Activated T-cell treated with anti-CD3 and anti-CD28 coated beads, Interleukin-2, amount 50 U/mL, for 72 hours (primary cell): Measurements from ENCODE around the gene QKI. TPM values are rescaled to one million over a fixed set of nuclear protein-coding genes. Genes with fewer than 3 reads are reported as not detected.

Source experiments
- ATAC-seq, 2 donors: fragments of 150-1000 bp; cut with Tn5 transposase; replicated peaks in 1 of 2; 2 replicates each; pipeline ENCODE4 v1.10.0; 2021; ENCODE audit warnings: moderate library complexity in 2 of 2, mild to moderate bottlenecking in 1 of 2
- DNase-seq, 2 donors: peaks; one replicate each; pipeline ENCODE4 v3.0.0; 2021 to 2022; ENCODE audit warnings: mixed read lengths in 1 of 2
- H3K27ac Mint-ChIP-seq: one replicate; pipeline ENCODE4 v1.8.0; 2022; ENCODE audit warnings: mild to moderate bottlenecking, moderate library complexity, mixed read lengths
- H3K27me3 Mint-ChIP-seq: one replicate; pipeline ENCODE4 v1.8.0; 2022; ENCODE audit warnings: low read depth, mixed read lengths
- H3K36me3 Mint-ChIP-seq, 2 donors: one replicate each; pipeline ENCODE4 v1.8.0; 2022; ENCODE audit warnings: mixed read lengths in 2 of 2, mild to moderate bottlenecking in 1 of 2; ENCODE audit not compliant: insufficient read depth in 2 of 2
- H3K4me1 Mint-ChIP-seq: one replicate; pipeline ENCODE4 v1.8.0; 2022; ENCODE audit warnings: low read depth, mixed read lengths
- H3K4me3 Mint-ChIP-seq, 2 donors: one replicate each; pipeline ENCODE4 v1.8.0; 2022; ENCODE audit warnings: mild to moderate bottlenecking in 2 of 2, mixed read lengths in 2 of 2, moderate library complexity in 2 of 2
- H3K9me3 Mint-ChIP-seq, 2 donors: one replicate each; pipeline ENCODE4 v1.8.0; 2022; ENCODE audit warnings: mixed read lengths in 2 of 2
- total RNA-seq, 2 donors: library from RNA; stranded (reverse); gene quantifications; one replicate each; pipeline ENCODE4 v1.2.3, GENCODE V29; 2022

QKI gene
- total RNA-seq, 2 donors from 2014 or later, result 62.0 to 64.2 TPM

DNA sequence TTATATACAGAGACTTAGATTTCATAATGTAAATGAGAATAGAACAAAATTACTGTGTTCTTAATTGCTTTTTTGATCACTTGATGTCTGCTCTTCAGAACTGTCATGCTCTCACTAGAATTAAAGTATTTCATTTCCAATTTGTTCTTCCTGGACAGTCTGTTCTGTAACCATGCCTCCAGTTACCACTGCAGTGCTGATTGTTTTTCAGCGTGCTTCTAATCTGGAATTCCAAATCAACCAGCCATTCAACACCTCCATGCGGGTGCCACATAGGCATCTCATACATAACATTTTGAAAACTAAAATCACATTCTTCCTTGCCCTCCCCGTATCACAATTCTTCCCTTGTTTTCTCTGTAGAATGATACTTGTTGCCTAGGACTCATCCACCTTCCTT, 132.8 kb downstream of the QKI start:
- no peak overlapping the region for H3K27ac Mint-ChIP-seq
- no peaks in the 10 kb centered on the region for H3K9me3 Mint-ChIP-seq
- H3K27me3 Mint-ChIP-seq, result no peaks in the 10 kb centered on the region
- no peak for DNase-seq
- ATAC-seq, result no peak
- H3K4me3 Mint-ChIP-seq, result no peak overlapping the region
- peaks cover 9% of the 10 kb centered on the region for H3K4me1 Mint-ChIP-seq
- H3K36me3 Mint-ChIP-seq, result peaks cover 0 to 2% of the 10 kb centered on the region in 2 donors

DNA sequence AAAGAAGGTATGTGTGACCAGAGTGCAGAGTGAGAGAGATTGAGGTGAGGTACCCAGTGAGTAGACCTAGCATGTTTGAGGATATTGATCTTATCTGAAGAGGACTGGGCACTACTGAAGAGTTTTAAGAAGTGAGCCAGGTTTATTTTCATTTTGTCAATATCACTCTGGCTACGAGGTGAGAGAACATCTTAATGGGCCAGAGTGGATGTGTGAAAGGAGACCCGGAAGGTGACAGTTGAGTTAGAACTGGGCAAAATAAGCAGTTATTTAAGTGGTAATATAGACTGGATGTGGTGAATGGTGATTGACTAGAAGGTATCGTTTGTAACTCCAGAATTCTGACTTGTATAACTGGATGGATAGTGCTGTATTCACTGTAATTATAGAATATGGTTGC, 134.1 kb downstream of the QKI start:
- Mint-ChIP-seq H3K27ac (no peak overlapping the region), H3K4me1 (peaks cover 9% of the 10 kb centered on the region), H3K9me3 (no peaks in the 10 kb centered on the region), H3K36me3 (peaks cover 0 to 2% of the 10 kb centered on the region in 2 donors), H3K27me3 (no peaks in the 10 kb centered on the region), H3K4me3 (no peak overlapping the region)
- no peak for ATAC-seq
- no peak for DNase-seq

DNA sequence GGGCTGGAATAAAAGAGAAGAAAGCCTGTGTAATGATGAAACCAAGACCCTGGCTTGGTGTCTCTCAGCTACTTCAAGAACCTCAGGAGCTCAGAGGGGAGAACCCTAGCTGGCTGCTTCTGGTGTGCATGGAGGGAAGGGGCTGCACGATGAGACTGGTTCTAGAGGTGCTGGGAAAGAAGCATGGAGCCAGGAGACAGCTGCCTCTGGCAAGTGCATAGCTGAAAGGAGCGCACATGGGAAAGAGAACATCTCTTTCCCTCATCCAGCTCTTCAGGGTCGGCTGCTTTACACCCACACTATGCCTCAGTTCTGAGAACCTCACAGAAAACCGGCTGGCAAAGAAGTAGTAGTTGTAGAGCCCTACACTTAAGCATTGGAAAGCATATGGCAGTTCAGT, 139.5 kb downstream of the QKI start:
- ATAC-seq (no peak), DNase-seq (no peak)
- H3K4me1 Mint-ChIP-seq, result peaks cover 9% of the 10 kb centered on the region
- peaks cover 0 to 2% of the 10 kb centered on the region in 2 donors for H3K36me3 Mint-ChIP-seq
- no peak overlapping the region for H3K4me3 Mint-ChIP-seq
- H3K9me3 Mint-ChIP-seq, result no peaks in the 10 kb centered on the region
- no peaks in the 10 kb centered on the region for H3K27me3 Mint-ChIP-seq
- no peak overlapping the region for H3K27ac Mint-ChIP-seq

DNA sequence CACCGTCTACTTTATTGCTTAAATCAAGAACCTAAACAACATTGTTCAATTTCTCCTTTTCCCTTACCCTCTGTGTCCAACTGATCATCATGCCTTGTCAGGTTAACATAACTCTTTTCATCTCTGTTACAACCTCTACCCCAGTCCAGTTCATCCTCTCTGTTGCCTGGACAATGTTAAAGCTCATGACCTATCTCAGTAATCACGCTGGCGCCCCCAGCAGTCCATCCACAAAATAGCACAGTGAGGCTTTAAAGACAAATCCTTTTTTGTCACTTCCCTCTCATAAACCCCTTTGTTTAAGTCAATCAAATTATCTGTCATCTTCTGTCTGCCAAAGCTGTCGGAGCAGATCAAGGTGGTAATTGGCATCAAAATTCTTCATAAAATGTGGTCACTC, 140.1 kb downstream of the QKI start:
- ATAC-seq (peak; percentile 48 to 57), DNase-seq (peak; percentile 54 to 66)
- no peaks in the 10 kb centered on the region for H3K9me3 Mint-ChIP-seq
- H3K27me3 Mint-ChIP-seq, result no peaks in the 10 kb centered on the region
- H3K4me1 Mint-ChIP-seq, result peaks cover 9% of the 10 kb centered on the region
- H3K36me3 Mint-ChIP-seq, result peaks cover 0 to 2% of the 10 kb centered on the region in 2 donors
- no peak overlapping the region for H3K27ac Mint-ChIP-seq
- no peak overlapping the region for H3K4me3 Mint-ChIP-seq

DNA sequence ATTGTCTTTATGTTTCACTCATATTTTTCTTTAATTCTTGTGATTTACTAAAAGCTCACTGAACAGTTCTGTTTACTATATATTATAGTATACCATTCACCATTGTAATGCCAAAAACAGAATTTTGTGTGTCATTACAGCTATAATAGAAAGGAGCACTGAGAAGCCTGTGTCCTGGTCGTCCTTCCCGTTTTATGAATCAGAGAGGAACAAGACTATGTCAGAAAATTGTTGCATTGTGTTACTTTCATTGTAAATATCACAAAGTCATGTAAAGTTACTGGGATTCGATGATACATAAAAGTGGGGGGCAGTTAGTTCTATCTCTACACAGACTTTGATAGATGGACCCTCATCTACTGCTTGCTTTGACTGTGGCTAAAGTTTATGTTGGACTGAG, 145.1 kb downstream of the QKI start:
- Mint-ChIP-seq H3K36me3 (peaks cover 0 to 2% of the 10 kb centered on the region in 2 donors), H3K9me3 (no peaks in the 10 kb centered on the region), H3K4me3 (no peak overlapping the region), H3K27ac (no peak overlapping the region), H3K4me1 (no peaks in the 10 kb centered on the region), H3K27me3 (no peaks in the 10 kb centered on the region)
- DNase-seq (no peak), ATAC-seq (no peak)

DNA sequence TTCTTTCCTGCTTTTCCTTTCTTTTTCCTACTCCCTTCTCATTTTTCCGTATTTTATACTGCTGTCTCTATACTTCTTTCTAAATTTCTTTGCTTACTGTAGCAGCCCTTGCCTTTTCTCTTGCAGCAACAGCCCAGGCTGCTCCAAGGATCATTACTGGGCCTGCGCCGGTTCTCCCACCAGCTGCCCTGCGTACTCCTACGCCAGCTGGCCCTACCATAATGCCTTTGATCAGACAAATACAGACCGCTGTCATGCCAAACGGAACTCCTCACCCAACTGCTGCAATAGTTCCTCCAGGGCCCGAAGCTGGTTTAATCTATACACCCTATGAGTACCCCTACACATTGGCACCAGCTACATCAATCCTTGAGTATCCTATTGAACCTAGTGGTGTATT, 148.8 kb downstream of the QKI start:
- Mint-ChIP-seq H3K36me3 (no peaks in the 10 kb centered on the region), H3K4me1 (no peaks in the 10 kb centered on the region), H3K4me3 (no peak overlapping the region), H3K9me3 (no peaks in the 10 kb centered on the region), H3K27me3 (no peaks in the 10 kb centered on the region), H3K27ac (no peak overlapping the region)
- no peak for ATAC-seq
- DNase-seq, result no peak

DNA sequence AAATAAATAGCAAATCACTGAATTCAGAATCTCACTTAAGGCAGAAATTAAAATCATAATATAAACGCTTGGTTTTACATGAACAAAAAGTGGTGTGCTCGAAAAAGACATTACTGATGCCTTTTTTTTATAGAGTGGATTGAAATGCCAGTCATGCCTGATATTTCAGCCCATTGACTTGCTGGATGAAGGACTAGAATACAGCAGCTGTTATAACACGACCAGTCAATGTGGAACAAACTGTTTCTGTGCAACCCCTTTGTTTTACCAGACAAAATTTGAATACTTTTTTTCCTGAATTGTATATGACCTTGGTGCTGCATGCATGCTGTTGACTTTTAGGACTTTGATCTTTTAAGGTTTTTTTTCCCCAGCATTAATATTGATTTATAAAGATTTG, 150.0 kb downstream of the QKI start:
- Mint-ChIP-seq H3K4me1 (no peaks in the 10 kb centered on the region), H3K4me3 (no peak overlapping the region), H3K27me3 (no peaks in the 10 kb centered on the region), H3K27ac (no peak overlapping the region), H3K9me3 (no peaks in the 10 kb centered on the region), H3K36me3 (no peaks in the 10 kb centered on the region)
- DNase-seq (no peak), ATAC-seq (no peak)

DNA sequence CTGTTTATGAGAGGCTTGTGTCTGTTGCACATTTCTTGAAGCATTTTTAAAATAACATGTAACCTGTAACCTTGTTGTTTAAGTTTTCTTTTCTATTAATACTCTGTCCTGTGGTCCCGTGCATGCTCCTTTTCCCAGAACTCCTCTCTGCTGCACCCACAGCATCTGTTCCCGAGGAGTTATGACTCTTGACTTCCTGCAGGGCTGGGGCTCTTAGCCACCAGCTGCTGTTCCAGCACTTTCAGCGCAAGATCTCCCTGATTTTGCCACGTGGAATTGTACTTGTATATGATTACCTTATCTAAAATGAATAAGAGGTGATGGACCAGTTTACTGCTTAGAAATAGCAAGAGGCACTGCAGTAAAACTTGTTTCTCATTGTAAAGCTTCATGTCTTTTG, 150.6 kb downstream of the QKI start:
- DNase-seq, result no peak

DNA sequence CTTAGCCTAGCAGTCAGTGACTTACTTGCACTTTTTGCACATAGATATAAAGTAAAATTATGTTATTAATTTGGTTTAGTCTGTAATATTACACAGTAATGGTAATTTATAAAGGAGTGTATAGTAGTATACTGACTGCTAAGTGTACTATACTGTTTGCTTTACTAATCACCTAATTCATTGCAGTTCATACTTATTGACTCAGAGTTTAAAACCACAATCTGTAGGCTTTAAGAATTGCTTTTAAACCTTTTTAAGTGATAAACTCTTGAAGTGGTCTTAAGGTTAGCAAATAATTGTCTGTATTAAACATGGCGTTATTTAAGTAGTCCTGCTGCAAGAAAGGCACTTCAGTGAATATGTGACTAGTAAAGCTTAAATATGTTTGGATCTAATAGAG, 151.5 kb downstream of the QKI start:
- Mint-ChIP-seq H3K4me3 (no peak overlapping the region), H3K36me3 (peaks cover 4 to 6% of the 10 kb centered on the region in 2 donors), H3K27ac (no peak overlapping the region), H3K9me3 (no peaks in the 10 kb centered on the region), H3K4me1 (no peaks in the 10 kb centered on the region), H3K27me3 (no peaks in the 10 kb centered on the region)
- no peak for ATAC-seq
- DNase-seq, result no peak

More for the DNA sequence above, 150.6 kb downstream of the QKI start:
- H3K4me1 Mint-ChIP-seq, result no peaks in the 10 kb centered on the region
- no peak overlapping the region for H3K4me3 Mint-ChIP-seq
- H3K9me3 Mint-ChIP-seq, result no peaks in the 10 kb centered on the region
- no peaks in the 10 kb centered on the region for H3K36me3 Mint-ChIP-seq
- H3K27me3 Mint-ChIP-seq, result no peaks in the 10 kb centered on the region
- H3K27ac Mint-ChIP-seq, result no peak overlapping the region
- no peak for ATAC-seq

DNA sequence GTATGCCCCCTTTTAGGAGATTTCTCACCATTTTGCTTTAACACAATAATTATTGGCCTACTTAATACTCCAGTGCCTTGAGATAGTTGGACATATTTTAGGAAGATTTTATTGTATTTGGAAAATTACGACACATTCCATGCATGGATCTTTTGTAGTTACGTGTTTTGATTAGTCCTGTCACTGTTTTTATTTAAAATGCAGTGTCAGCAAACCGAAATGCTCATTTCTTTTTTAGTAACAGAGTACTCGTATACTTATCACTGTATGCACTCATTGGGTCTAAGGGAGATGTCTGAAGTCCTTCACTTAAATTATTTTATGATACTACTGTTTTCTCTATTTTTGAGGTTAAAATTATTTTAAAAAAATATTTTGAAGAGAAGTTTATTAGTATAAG, 153.8 kb downstream of the QKI start:
- ATAC-seq, result no peak
- H3K4me3 Mint-ChIP-seq, result no peak overlapping the region
- DNase-seq, result no peak
- no peaks in the 10 kb centered on the region for H3K4me1 Mint-ChIP-seq
- no peaks in the 10 kb centered on the region for H3K27me3 Mint-ChIP-seq
- peaks cover 4 to 9% of the 10 kb centered on the region in 2 donors for H3K36me3 Mint-ChIP-seq
- no peaks in the 10 kb centered on the region for H3K9me3 Mint-ChIP-seq
- no peak overlapping the region for H3K27ac Mint-ChIP-seq

DNA sequence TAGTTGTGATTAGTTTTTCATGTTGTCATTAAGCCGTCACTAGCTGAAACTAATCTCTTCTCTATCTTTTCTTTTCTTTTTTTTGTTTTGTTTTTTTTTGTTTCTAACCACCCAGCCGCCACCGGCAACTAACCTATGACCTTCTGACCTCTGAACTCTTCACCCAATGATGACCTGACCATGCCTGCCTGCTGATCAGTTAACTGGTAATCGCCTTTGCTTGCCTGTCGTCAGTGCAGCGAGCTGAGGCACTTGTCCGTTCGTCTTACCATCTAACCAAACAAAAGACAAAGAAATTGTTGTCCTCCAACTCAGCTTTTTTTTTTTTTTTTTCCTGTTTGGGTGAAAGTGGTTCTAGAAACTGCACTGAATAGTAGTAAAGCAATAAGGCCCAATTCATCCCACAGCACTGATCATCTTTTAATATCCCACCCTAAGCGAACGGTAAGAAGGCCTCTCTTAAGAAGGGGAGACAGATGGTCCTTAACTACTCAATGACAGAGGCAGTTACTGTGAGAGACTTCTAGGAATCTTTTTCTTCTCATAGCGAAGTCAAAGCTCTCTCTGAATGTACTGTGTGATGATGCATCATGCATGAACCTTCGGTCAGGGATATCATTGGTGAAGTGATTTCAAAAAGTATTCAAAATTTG, 156.2 kb downstream of the QKI start:
- DNase-seq (no peak), ATAC-seq (no peak)
- Mint-ChIP-seq H3K27me3 (no peaks in the 10 kb centered on the region), H3K9me3 (no peaks in the 10 kb centered on the region), H3K27ac (no peak overlapping the region), H3K4me1 (no peaks in the 10 kb centered on the region), H3K36me3 (peaks cover 4 to 9% of the 10 kb centered on the region in 2 donors), H3K4me3 (no peak overlapping the region)

DNA sequence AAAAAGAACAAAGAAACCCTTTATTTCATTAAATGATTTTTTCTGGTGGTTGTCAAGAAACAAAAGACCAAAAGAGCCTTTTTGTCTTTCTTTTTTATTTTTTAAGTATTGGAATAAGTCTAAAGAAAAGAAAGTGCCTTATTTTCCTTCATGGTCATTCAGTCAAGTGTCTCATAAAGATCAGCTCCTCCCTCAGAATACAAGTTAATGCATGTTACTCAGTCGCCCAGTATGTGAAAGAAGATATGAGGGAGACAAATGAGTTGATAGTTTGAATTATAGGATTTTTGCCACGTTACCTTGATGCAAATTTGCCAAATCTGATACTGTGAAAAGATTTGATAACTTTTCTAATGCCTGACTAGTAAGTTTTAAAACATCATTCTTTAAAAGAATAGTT, 157.2 kb downstream of the QKI start:
- Mint-ChIP-seq H3K9me3 (no peaks in the 10 kb centered on the region), H3K36me3 (peaks cover 4 to 9% of the 10 kb centered on the region in 2 donors)
- no peak for DNase-seq

DNA sequence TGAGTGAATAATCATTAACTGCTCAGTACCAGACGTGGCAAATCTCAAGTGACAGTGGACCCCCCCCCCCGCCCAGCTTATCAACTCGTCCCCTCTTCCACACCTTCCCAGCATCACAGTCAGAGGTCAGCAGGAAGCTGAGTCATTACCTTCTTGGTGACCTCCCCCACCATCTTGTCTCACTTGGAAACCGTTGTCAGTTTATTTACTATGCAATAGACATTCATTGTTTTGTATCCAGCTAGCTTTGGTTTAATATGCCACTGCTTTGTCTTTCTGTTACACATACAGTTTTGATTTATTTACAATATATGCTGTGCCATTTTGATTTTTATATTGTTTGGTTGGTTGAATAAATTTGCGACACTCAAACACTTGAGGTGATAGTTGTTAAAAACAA, 158.1 kb downstream of the QKI start:
- Mint-ChIP-seq H3K27me3 (no peaks in the 10 kb centered on the region), H3K4me1 (no peaks in the 10 kb centered on the region), H3K4me3 (no peak overlapping the region), H3K27ac (no peak overlapping the region), H3K36me3 (peaks cover 4 to 9% of the 10 kb centered on the region in 2 donors), H3K9me3 (no peaks in the 10 kb centered on the region)
- DNase-seq (no peak), ATAC-seq (no peak)

More for the DNA sequence above, 157.2 kb downstream of the QKI start:
- Mint-ChIP-seq H3K4me3 (no peak overlapping the region), H3K27me3 (no peaks in the 10 kb centered on the region), H3K27ac (no peak overlapping the region), H3K4me1 (no peaks in the 10 kb centered on the region)
- no peak for ATAC-seq

DNA sequence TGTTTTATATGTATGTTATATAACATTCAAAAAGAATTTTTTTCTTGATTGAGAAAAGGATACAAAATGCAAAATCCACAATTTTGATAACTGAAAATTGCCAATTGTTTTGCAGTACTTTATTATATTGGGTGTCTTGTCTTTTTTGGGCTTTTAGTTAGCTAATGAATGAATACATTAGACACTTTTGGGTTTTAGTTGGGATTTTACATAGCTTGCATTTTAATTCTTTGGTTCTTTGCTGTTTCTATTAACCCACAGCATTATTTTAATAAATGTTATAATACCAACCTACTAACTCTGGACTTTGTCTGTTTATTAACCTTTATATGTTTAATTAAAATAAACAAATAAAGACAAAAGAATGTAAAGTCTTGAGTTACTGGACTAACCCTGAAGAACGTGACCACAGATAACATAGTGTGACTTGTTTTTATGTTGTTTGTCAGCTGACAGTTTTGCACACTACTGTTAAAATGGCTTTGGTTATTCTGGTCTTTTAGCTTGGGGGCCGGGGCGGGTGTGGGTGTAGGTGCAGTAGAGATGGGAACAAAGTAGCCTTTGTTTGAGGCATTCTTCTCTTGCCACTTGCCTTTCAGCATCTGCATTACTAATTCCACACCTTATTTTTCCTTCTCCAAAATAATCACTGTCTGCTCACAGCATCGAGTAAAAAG, 159.1 kb downstream of the QKI start:
- Mint-ChIP-seq H3K4me1 (no peaks in the 10 kb centered on the region), H3K27ac (no peak overlapping the region), H3K36me3 (peaks cover 4 to 9% of the 10 kb centered on the region in 2 donors), H3K9me3 (no peaks in the 10 kb centered on the region), H3K4me3 (no peak overlapping the region), H3K27me3 (no peaks in the 10 kb centered on the region)
- no peak for ATAC-seq
- no peak for DNase-seq
